C4-2B (cell line): ENCODE results near the gene ARHGAP18.

Experiments used
- CTCF ChIP-seq: fragments of 450-650 bp; conservative IDR thresholded peaks from 2 replicates; pipeline ENCODE4 v1.5.1; 2017; ENCODE audit warnings: mild to moderate bottlenecking
- ZFX ChIP-seq: fragments of 450-650 bp; IDR thresholded peaks from 2 replicates; pipeline ENCODE4 v1.6.1; 2017

GRCh38 chr6:129653746-129654145, 56.2 kb downstream of the ARHGAP18 start:
- TF ChIP-seq CTCF (no peak), ZFX (no peak)
